GM18507 (cell line): ENCODE data around the gene CHST13.
"Not testable (repeated sequence)": the region's sequence is repeated elsewhere in the genome, so short reads cannot be mapped to it uniquely, and the experiment has no call there.

ENCODE experiments used
- DNase-seq: peaks from one replicate; pipeline ENCODE4 v3.0.0; 2011; ENCODE audit warnings: low read depth; ENCODE audit not compliant: insufficient read length; ENCODE audit errors: extremely low spot score
- FAIRE-seq: peaks from 2 replicates; lab custom pipeline; 2011; peaks lifted over from hg19 to GRCh38; lab: Jason Lieb, UNC

The CHST13 gene

GRCh38 chr3:126521122-126521891 lies 2.6 kb upstream of the CHST13 start:
- FAIRE-seq, result no peak
- no peak for DNase-seq

- DNase-seq (peak; percentile 45), FAIRE-seq (peak; percentile 35)
These were observed 1.6 kb upstream of the CHST13 start for GRCh38 chr3:126522363-126522788.

DNA sequence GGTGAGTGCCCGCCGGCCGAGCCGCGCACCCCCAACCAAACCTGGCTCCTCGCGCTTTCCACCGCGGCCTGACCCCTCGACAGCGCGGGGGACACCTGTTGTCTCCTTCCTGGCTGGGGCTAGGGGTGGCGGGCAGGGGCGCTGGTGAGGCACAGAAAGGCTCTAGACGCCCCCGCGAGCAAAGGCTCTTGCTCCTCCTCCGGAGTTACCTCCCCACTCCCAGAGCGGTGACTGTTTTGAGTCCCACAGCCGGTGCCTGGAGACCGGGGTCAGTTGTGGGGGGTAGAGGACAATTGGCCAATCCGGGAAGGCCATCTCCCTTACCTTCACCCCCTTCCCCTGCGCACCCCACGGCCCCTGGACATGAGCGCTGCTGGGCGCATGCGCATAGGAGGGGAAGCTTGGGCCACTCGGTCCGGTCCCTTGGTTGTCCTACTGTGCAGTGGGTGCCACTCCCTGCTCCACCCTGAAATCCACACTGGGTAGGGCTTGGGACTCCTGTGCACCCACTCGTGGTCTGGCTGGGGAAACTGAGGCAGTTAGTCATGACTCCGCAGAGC lies 554 bp downstream of the CHST13 start:
- DNase-seq (no peak), FAIRE-seq (no peak)

DNA sequence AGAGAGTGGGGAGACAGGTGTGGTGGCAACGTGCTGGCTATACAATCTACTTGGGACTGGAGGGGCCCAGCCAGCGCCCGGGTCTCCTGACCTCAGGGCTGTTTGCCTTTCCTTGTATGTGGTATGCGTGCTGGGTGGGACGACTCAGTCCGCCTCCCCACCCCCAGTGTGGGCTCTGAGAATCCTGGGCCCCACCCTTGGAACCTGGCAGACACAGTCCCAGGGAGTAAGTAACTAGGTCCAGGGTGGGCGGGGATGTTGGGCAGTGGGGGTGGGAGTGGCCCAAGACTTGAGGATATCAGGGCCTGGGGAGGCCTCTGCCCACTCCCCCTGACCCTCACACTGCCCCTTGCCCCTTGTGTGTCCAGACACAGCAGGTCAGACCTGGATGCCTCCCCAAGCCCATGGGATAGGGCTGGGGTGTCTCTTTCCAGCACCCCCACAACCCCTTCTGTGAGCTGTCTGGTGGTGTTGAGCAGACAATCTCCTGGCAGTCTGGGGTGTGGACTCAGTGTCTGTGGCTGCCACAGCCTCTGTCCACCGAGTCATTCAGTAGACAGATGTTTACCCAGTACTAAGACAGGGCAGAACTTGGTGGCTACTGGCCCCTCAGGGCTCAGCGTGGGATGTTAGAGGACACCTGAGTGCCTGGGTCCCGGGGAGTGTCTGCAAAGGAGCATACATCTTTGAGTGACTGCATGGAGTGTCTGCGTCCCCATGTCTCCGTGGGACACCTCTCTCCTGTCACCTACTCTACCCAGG lies 1.3 kb downstream of the CHST13 start:
- DNase-seq (no peak), FAIRE-seq (no peak)

- DNase-seq (no peak), FAIRE-seq (no peak)
These were observed 2.1 kb downstream of the CHST13 start for GRCh38 chr3:126525853-126526667.

GRCh38 chr3:126526668-126527005 lies 2.7 kb downstream of the CHST13 start:
- no peak for DNase-seq
- FAIRE-seq, result no peak

DNA sequence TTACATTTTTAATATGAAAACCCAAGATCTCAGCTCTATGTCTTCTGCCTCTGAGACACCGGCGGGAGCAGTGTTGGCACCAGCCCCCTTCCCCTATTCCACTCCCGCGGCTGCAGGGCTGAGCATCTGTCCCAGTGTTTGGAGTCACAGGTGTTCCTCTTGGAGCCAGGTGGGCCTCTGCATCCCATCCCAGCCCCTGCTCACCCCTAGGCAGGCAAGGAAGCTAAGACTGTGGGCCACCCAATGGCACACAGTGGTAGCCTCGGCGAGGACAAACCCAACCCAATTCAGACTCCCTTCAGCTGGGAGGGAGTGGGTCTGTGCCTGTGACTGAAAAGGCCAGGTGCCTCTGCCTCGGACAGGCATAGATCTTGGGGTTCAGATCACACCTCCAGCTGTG lies 3.1 kb downstream of the CHST13 start:
- DNase-seq, result no peak
- no peak for FAIRE-seq

DNA sequence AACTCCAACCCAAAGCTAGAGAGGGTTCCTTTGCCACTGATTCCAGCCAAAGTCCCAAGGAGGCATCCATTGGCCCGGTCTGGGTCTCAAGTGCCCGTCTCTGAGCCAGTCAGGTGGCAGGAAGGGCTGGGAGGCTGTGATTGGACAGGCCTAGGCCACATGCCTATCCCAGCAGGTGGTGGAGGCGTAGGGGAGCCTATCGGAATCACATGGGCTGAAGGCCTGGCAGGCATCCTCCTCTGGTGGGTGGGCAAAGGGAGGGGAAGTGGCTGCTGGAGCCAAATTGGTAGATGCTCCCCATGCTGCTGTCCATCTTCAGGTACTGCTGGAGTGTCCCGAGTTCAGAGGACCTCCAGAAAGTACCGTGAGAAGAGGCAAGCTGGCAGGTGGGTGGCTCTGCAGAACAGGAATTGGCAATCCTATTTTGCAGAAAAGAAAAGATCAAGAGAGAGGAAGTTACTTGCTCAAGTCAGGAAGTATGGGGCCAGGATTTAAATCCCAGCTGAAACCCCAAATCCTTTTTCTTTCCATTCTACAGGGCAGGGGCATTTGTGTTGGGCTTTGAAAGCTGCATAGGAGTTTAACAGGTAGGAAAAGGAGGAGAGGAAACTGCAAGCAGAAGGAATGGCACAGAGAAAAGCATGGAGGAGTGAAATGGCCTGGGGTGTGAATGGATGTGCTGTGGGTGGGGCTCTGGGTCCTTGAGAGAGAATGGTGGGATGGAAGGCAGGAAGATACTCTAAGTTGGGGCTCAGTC lies 3.7 kb downstream of the CHST13 start:
- DNase-seq (no peak), FAIRE-seq (no peak)

DNA sequence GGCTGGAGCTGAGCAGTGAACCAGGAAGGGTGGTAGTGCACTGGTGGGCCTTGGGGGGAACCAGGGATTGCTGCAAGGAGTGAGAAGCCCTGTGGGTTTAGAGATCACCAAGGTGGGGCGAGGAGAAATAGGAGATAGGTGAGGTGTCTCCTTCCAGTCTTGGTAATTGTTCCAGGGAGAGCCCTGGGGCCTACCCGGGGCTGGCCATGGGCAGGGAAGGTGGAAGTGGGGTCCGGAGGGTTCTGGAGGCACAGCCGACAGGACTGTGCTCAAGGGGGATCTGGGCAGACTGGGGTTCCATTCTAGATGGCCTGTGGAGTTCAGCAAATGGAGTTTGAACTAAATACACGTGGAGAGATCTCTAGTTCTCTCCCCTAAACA lies 4.5 kb downstream of the CHST13 start:
- FAIRE-seq, result no peak
- no peak for DNase-seq

DNA sequence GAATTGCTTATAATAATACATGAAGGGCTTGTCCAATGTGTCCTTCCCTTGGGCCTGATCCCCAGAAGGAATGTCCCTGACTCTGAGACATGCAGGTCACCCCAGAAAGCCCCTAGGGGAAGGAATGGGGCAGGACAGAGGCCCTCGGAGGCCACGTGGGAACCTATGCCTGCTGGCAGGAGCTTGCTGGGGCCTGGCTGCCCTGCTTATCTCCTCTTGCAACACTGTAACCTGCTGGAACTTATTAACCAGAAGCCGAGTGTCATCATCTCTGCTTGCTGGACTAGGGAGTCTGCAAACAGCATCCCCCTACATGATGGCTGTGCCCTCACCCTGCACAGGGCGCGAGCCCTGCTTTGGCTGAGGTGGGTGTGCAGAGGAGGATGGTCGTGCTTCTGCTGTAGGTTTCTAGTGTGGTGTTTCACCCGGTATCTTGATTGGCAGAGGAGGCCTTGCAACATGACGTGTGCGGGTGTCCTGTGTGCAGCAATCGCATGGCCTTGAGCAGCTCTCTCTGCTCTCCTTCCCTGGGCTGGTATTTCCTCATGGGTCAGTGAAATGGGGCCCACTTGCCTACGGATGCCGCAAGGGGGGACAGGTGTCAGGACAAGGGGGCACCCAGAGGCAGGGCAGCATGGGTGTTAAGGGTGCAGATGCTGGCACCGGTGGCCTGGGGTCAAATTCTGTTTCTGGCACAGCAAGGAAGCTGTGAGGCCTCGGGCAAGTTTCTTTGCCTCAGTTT lies 5.0 kb downstream of the CHST13 start:
- no peak for FAIRE-seq
- no peak for DNase-seq

DNA sequence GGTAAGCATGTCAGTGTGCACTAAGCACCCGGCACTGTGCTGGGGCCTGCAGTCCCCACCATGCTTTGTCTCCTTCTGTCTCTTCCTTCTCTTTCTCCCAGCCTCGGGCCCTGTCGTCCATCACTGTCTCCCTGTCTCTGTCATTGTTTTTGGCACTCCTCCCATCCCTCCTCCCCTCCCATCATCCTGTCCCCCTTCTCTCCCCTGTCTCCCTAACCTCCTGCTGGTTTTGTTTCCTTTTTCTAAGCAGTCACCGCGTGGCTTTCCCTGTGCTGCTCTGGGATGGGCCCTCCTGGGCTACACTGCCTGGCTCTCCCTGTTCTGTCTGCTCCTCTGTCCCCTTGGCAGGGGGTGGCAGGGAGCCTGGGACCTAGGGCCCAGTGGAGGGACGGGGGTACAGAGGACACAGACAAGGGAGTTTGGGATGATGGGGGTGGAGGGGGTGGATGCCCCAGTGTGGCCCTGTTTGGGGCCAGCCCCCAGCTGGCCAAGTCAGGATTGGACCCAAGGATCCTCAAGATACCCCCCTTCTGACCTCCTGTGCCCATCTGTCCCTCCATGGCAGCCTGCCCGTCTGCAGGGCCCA lies 5.7 kb downstream of the CHST13 start:
- FAIRE-seq, result no peak
- DNase-seq, result no peak

DNA sequence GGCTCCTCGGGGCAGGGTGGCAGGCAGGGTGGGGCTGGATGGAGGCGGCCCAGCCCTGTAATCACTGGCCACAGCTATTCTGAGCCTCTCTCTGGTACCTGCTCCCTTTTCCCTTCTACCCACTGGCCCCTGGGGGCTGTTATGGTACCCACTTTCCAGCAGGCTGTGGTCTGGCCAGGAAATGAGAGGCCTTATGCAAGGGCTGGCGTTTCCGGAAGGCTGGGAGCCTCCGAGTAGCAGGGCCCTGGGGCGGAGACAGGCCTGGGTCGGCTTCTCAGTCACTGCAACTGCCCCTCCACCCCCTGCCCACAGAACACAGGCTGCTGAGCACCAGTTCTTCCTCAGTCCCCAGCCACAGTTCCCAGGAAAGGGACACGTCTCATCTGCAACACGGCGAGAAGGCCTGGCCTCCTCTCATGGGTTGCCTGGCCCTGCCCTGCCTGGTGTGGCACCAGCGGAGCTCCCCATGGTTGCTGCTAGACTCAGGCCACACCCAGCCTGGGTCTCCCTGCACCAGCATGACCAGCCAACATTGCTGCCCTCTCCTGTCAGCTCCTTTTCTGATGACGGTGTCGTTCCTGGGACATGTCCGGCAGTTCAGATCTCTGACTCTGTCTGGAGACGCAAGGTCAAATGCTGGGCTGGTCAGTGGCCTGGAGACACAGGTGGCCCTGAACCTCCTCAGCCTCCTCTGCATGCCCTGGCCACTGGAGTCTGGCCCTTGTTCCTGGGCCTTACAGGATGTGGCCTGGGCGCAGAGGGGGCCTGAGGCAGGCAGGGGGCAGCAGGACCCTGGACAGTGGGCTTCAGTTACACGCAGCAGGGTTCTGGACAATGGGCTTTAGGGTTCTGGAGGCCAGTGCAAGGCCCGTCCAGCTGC lies 6.5 kb downstream of the CHST13 start:
- FAIRE-seq (no peak), DNase-seq (no peak)

DNA sequence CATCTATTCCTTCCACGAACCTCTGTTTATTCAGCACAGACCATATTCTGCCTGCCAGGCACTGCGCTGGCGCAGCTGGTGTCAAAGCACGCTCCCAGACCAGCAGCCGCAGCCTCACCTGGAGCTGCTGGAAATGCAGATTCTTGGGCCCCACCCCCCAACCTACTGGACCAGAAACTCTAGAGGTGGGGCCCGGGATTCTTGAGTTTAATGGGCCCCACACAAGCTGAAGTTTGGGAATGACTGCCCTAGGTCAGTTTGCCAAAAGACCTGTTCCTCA lies 7.0 kb downstream of the CHST13 start:
- DNase-seq (no peak), FAIRE-seq (no peak)

DNA sequence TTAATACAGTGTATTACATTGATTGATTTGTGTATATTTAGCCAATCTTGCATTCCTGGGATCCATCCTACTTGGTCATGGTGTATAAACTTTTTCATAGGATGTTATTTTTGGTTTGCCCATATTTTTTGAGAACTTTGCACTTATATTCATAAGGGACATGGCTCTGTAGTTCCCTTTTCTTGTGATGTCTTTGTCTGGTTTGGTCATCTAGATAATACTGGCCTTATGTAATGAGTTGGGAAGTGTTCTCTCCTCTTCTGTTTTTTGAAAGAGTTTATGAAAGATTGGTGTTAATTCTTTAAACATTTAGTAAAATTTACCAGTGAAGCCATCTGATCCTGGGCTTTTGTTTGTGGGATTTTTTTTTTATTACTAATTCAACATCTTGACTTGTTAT lies 9.6 kb downstream of the CHST13 start:
- DNase-seq (no peak), FAIRE-seq (no peak)

GRCh38 chr3:126534716-126535115 lies 10.8 kb downstream of the CHST13 start:
- not testable (repeated sequence) for DNase-seq, FAIRE-seq

DNA sequence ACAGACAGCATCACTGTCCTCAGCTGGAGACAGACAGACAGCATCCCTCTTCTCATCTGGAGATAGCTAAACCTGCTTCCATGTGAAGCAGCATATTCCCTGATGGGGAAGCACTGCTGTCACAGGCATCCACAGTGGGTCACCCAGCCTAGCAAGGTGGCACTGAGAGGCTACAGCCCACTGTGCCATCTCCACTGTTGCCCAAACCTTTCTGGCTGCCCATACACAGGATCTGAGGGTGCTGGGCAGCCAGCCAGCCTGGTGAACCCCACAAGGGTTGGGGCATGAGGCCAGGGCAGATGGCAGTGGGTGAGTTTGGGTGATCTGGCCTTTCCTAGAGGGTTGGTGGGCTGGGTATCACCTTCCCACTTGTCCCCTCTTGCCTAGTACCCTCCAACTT lies 11.7 kb downstream of the CHST13 start:
- DNase-seq (no peak), FAIRE-seq (no peak)

DNA sequence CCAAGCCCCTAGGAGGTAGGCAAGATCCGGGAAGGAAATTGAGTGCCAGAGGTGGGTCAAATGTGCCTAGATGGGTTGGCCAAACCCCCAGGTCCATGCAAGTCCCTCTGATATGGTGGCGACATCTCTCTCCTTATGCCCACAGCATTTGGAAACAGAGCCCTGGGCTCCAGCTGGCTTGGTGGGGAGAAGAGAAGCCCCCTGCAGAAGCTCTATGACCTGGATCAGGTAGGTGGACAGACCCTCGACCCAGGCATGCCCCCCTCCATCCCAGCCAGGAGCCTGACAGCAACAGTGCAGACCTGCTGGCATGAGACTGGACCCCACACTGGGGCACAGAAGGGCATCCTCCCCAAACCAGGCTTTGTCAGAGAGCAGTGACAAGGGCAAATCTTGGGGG lies 12.2 kb downstream of the CHST13 start:
- FAIRE-seq, result no peak

More for the DNA sequence above, 12.2 kb downstream of the CHST13 start:
- no peak for DNase-seq
